ENCODE results near the gene GZF1.

GZF1 gene

GRCh38 chr20:23375827-23376226 lies 13.8 kb downstream of the GZF1 start:
- TF ChIP-seq CREB5 (CRISPR knock-in tag; IDR thresholded peaks at IDR 0.05; ENCODE audit: low read depth) (no peak), POU6F1 (CRISPR knock-in tag; IDR thresholded peaks at IDR 0.05; ENCODE audit: borderline replicate concordance, low read depth) (no peak), ZNF565 (CRISPR knock-in tag; conservative IDR thresholded peaks at IDR 0.05; ENCODE audit: low read depth) (no peak), PATZ1 (CRISPR knock-in tag; IDR thresholded peaks at IDR 0.05; ENCODE audit: borderline replicate concordance) (no peak), PPARA (CRISPR knock-in tag; IDR thresholded peaks at IDR 0.05; ENCODE audit: borderline replicate concordance) (no peak), ZNF8 (CRISPR knock-in tag; IDR thresholded peaks at IDR 0.05) (no peak), TOX (CRISPR knock-in tag; IDR thresholded peaks at IDR 0.05; ENCODE audit: borderline replicate concordance) (no peak), ISL1 (CRISPR knock-in tag; IDR thresholded peaks at IDR 0.05) (no peak), CSRNP3 (CRISPR knock-in tag; IDR thresholded peaks at IDR 0.05) (no peak), RARB (CRISPR knock-in tag; IDR thresholded peaks at IDR 0.05) (no peak), ZNF70 (CRISPR knock-in tag; IDR thresholded peaks at IDR 0.05) (no peak), BACH2 (CRISPR knock-in tag; IDR thresholded peaks at IDR 0.05; ENCODE audit: borderline replicate concordance) (no peak), GLIS3 (CRISPR knock-in tag; IDR thresholded peaks at IDR 0.05) (no peak), ZC3H10 (CRISPR knock-in tag; IDR thresholded peaks at IDR 0.05) (no peak), ZFP3 (CRISPR knock-in tag; IDR thresholded peaks at IDR 0.05) (no peak), TCF4 (CRISPR knock-in tag; IDR thresholded peaks at IDR 0.05; ENCODE audit: borderline replicate concordance) (no peak), ZFP30 (CRISPR knock-in tag; IDR thresholded peaks at IDR 0.05) (no peak), OSR1 (CRISPR knock-in tag; IDR thresholded peaks at IDR 0.05) (no peak), TSHZ2 (CRISPR knock-in tag; IDR thresholded peaks at IDR 0.05) (no peak)
- no peak for ATAC-seq

GRCh38 chr20:23379772-23380171 lies 17.8 kb downstream of the GZF1 start:
- no peak for ATAC-seq
- TF ChIP-seq ZNF565 (CRISPR knock-in tag; conservative IDR thresholded peaks at IDR 0.05; ENCODE audit: low read depth) (no peak), ZFP3 (CRISPR knock-in tag; IDR thresholded peaks at IDR 0.05) (no peak)

GRCh38 chr20:23381876-23382275 lies 19.9 kb downstream of the GZF1 start:
- TF ChIP-seq CREB5 (CRISPR knock-in tag; IDR thresholded peaks at IDR 0.05; ENCODE audit: low read depth) (no peak), ESRRG (CRISPR knock-in tag; IDR thresholded peaks at IDR 0.05) (no peak), PATZ1 (CRISPR knock-in tag; IDR thresholded peaks at IDR 0.05; ENCODE audit: borderline replicate concordance) (no peak), OSR1 (CRISPR knock-in tag; IDR thresholded peaks at IDR 0.05) (no peak), ZNF8 (CRISPR knock-in tag; IDR thresholded peaks at IDR 0.05) (no peak), PPARA (CRISPR knock-in tag; IDR thresholded peaks at IDR 0.05; ENCODE audit: borderline replicate concordance) (no peak), TOX (CRISPR knock-in tag; IDR thresholded peaks at IDR 0.05; ENCODE audit: borderline replicate concordance) (no peak), ISL1 (CRISPR knock-in tag; IDR thresholded peaks at IDR 0.05) (no peak), BACH2 (CRISPR knock-in tag; IDR thresholded peaks at IDR 0.05; ENCODE audit: borderline replicate concordance) (no peak), CSDC2 (CRISPR knock-in tag; IDR thresholded peaks at IDR 0.05) (no peak), ZFP3 (CRISPR knock-in tag; IDR thresholded peaks at IDR 0.05) (no peak)
- no peak for ATAC-seq
